ENCODE results near the gene IGSF9B. TPM values are rescaled to one million over a fixed set of nuclear protein-coding genes. Genes with fewer than 3 reads are reported as not detected.

Gene IGSF9B
- polyA plus RNA-seq, 1 experiment: 0.05 TPM

DNA sequence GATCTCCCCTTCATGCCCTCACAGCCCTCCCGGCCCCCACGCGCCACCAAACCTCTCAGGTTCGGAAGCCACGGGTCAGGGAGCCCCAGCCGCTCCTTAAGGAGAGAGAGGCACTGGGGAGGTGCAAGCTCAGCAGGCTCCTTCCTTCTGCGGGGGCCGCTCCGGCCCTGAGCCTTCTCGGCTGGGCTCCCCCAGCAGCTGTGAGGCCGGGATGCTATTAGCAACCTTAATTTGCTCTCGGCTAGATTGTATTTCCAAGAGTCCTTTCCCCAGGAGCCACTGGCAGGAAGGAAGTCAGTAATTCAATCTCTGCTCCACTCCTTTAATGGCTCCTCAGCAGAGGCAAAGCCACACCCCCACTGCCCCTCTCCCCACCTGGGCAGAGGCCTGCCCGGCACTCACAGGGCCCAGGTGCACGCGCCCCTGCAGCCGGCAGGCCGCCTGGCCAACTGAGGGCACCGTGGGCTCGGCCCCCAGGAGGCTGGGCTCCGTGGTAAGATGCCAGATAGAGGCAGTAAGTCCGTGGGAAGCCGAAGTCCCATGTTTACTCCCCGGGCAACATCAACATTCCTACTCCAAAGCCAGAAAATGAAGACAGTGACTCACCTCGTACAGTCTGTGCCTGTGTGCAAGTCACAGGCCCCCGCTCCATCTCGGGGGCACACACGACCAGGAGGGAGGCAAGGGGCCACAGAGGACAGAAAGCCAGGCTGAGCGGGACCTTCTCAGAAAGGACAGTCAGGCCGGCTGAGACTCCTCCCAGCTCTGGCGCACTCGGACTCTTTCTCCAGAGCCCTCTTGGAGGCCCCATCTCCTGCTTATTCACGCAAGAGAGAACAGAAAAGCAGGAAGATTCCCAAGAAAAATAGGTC, 5.2 kb downstream of the IGSF9B start:
- H3K4me3 ChIP-seq (ENCODE audit: low read depth, low read length): no peak overlapping the region
- peaks cover 42% of the 10 kb centered on the region for H3K27me3 ChIP-seq (ENCODE audit: control insufficient read depth, insufficient read depth, low read length)
- TF ChIP-seq, protein P1, sequence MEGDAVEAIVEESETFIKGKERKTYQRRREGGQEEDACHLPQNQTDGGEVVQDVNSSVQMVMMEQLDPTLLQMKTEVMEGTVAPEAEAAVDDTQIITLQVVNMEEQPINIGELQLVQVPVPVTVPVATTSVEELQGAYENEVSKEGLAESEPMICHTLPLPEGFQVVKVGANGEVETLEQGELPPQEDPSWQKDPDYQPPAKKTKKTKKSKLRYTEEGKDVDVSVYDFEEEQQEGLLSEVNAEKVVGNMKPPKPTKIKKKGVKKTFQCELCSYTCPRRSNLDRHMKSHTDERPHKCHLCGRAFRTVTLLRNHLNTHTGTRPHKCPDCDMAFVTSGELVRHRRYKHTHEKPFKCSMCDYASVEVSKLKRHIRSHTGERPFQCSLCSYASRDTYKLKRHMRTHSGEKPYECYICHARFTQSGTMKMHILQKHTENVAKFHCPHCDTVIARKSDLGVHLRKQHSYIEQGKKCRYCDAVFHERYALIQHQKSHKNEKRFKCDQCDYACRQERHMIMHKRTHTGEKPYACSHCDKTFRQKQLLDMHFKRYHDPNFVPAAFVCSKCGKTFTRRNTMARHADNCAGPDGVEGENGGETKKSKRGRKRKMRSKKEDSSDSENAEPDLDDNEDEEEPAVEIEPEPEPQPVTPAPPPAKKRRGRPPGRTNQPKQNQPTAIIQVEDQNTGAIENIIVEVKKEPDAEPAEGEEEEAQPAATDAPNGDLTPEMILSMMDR (IDR thresholded peaks at IDR 0.05; ENCODE audit: insufficient read depth, low read depth, low read length): no peak
- DNase-seq (ENCODE audit: low read depth): no peak
- H3K36me3 ChIP-seq (ENCODE audit: control insufficient read depth, insufficient read depth, low read length): no peaks in the 10 kb centered on the region
- POLR2A ChIA-PET: no interaction called here
- CTCF ChIA-PET: no interaction called here

DNA sequence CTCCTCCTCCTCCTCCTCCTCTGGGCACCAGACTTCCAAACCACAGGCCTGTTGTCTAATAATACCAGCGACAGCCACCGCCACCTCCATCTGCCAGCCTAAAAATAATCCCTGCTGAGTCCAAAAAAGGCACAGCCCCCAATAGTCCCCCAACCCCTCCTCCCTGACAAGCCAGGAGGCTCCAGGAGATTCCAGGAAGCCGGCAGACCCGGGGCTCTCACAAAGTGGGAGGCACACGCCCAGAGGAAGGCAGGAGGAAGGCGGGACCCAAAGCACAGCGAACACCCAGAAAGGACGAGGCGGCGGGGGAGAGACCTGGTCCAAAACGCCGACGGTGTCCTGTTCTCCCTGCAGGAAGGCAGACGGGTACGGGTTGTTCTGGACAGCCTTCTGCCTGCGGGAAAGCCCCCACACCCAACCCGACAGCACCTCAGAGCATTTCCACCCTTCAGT, 5.9 kb downstream of the IGSF9B start:
- TF ChIP-seq, protein P1 (IDR thresholded peaks at IDR 0.05; ENCODE audit: insufficient read depth, low read depth, low read length): no peak
- H3K27me3 ChIP-seq (ENCODE audit: control insufficient read depth, insufficient read depth, low read length): peaks cover 41% of the 10 kb centered on the region
- ChIA-PET POLR2A (no interaction called here), CTCF (no interaction called here)
- no peak for DNase-seq (ENCODE audit: low read depth)
- no peaks in the 10 kb centered on the region for H3K36me3 ChIP-seq (ENCODE audit: control insufficient read depth, insufficient read depth, low read length)
- H3K4me3 ChIP-seq (ENCODE audit: low read depth, low read length): no peak overlapping the region

DNA sequence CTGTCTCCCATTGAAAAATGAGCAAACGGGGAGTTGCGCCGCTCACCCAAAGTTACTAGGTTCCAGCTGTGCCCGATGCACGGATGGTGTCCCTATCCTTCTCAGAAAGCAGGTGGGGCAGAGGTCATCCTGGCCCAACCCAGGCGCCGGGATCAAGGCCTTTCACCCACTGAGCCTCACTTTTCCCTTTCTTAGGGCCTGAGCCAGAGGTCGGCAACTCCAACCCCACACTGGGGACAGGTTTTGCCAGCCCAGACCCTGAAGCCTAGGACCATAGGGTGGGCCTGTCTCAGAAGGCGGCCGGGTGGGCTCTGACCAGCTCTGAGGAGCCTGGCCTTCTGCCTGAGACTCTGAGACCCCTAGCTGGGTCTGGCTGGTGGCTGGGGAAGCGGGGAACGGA, 6.3 kb downstream of the IGSF9B start:
- Histone ChIP-seq H3K36me3 (ENCODE audit: control insufficient read depth, insufficient read depth, low read length) (no peaks in the 10 kb centered on the region), H3K4me3 (ENCODE audit: low read depth, low read length) (no peak overlapping the region), H3K27me3 (ENCODE audit: control insufficient read depth, insufficient read depth, low read length) (peaks cover 38% of the 10 kb centered on the region)
- ChIA-PET CTCF (no interaction called here), POLR2A (no interaction called here)
- TF ChIP-seq, protein P1 (IDR thresholded peaks at IDR 0.05; ENCODE audit: insufficient read depth, low read depth, low read length): no peak
- DNase-seq (ENCODE audit: low read depth): no peak

DNA sequence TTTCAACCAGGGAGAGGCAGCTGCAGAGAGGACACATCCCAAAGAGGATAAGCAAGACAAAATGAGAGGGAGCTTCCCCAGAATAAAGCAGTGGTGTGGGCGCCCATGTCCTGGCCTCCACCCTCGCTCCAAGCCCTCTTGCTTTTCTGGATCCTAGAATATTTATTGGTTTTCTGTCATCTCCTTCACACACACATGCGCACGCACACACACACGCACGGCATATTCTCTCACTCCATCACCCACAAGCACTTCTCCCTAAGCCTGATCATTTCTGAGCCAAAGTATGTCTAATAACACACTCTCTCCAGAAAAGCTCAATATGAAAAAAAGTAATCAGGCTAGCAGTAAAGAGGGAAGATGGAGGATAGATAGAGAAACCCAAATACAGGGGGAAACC, 7.6 kb downstream of the IGSF9B start:
- Histone ChIP-seq H3K4me3 (ENCODE audit: low read depth, low read length) (no peak overlapping the region), H3K27me3 (ENCODE audit: control insufficient read depth, insufficient read depth, low read length) (peaks cover 26% of the 10 kb centered on the region), H3K36me3 (ENCODE audit: control insufficient read depth, insufficient read depth, low read length) (no peaks in the 10 kb centered on the region)
- DNase-seq (ENCODE audit: low read depth): no peak
- POLR2A ChIA-PET: no interaction called here
- TF ChIP-seq, protein P1 (IDR thresholded peaks at IDR 0.05; ENCODE audit: insufficient read depth, low read depth, low read length): no peak
- CTCF ChIA-PET: no interaction called here

DNA sequence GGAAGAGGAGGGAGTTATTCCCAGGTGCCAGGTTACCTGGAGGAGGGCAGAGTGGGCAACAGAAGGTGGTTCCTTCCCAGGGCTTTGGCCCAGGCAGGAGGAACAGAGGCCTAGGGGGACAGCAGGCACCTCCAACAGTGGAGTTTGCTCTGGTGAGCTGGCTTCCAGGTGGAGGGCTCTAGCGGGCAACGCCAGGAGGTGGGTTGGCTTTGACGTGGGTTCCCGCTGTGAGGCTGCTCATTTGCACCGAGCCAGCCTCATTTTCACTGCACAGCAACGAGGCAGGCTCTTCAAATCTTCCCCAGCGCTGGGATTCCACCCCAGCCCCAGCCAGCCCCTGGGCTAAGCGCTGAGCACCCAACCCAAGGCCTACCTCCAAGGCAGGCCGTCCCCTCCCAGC, 8.1 kb downstream of the IGSF9B start:
- Histone ChIP-seq H3K4me3 (ENCODE audit: low read depth, low read length) (no peak overlapping the region), H3K36me3 (ENCODE audit: control insufficient read depth, insufficient read depth, low read length) (no peaks in the 10 kb centered on the region), H3K27me3 (ENCODE audit: control insufficient read depth, insufficient read depth, low read length) (peaks cover 22% of the 10 kb centered on the region)
- CTCF ChIA-PET: no interaction called here
- POLR2A ChIA-PET: no interaction called here
- TF ChIP-seq, protein P1 (IDR thresholded peaks at IDR 0.05; ENCODE audit: insufficient read depth, low read depth, low read length): no peak
- DNase-seq (ENCODE audit: low read depth): no peak

Data from BJ (cell line).